ENCODE results near the gene GNAQ. TPM values are rescaled to one million over a fixed set of nuclear protein-coding genes. Genes with fewer than 3 reads are reported as not detected.

Gene GNAQ
- total and polyA plus RNA-seq, 2 donors (not counting 1 experiment from before 2014, with no cell fraction given), result 0.60 to 1.4 TPM

DNA sequence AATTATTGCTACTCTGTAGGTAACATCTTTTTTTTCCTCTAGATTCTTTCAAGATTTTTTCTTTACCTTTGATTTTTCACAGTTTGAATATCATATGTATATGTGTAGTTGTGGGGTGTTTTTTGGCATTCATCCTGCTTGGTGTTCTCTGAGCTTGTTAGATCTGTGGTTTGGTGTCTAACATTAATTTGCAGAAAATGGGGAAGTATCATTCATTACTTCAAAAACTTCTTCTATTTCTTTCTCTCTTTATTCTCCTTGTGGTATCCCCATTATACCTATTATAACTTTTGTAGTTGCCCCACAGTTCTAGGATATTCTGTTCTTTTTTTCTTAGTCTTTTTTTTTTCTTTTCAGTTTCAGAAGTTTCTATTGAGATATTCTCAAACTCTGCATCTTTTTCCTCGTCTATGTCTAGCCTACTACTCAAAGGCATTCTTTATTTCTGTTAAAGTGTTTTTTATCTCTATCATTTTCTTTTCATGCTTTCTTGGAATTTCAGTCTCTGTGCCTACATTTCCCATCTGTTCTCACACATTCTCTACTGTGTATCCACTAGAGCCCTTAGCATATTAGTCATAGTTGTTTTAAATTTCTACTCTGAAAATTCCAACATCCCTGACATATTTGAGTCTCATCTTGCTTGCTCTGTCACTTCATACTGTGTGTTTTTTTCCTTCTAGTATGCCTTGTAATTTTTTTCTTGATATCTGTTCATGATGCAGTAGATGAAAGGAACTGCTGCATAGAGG is 323.4 kb downstream of the GNAQ start:
- DNase-seq (no peak), ATAC-seq (ENCODE audit: low read depth) (no peak)
- Histone ChIP-seq H4K20me1 (ENCODE audit: control insufficient read depth, insufficient read depth, low read length, poor library complexity, severe bottlenecking) (no peaks in the 10 kb centered on the region), H3K27ac (ENCODE audit: low read length in 2 of 2) (no peak overlapping the region), H3K9me3 (ENCODE audit: control extremely low read depth in 1 of 3, control insufficient read depth in 2 of 3, insufficient read depth in 1 of 3, low read length in 2 of 3) (peaks cover 0 to 5% (median 4%) of the 10 kb centered on the region in 3 donors), H2AFZ (ENCODE audit: insufficient read depth, low read depth, low read length, poor library complexity, severe bottlenecking) (no peak overlapping the region), H3K4me1 (ENCODE audit: control insufficient read depth in 2 of 2, insufficient read depth in 2 of 2, low read length in 2 of 2) (peaks cover 12 to 14% of the 10 kb centered on the region in 2 donors), H3K27me3 (replicated peaks in 1 of 4; ENCODE audit: control extremely low read depth in 1 of 4, control insufficient read depth in 3 of 4, insufficient read depth in 4 of 4, low read length in 3 of 4) (no peaks in the 10 kb centered on the region), H3K36me3 (replicated peaks in 1 of 2; ENCODE audit: control extremely low read depth in 1 of 2, control insufficient read depth in 1 of 2, extremely low read depth in 1 of 2, insufficient read depth in 2 of 2, low read length in 1 of 2) (no peaks in the 10 kb centered on the region), H3K4me2 (replicated peaks; ENCODE audit: low read depth, low read length, poor library complexity, severe bottlenecking) (no peak overlapping the region), H3K4me3 (ENCODE audit: control extremely low read depth in 1 of 5, extremely low read depth in 1 of 5, insufficient read depth in 1 of 5, low read depth in 2 of 5, low read length in 4 of 5) (no peak overlapping the region), H3K79me2 (ENCODE audit: control insufficient read depth, insufficient read depth, low read length) (no peaks in the 10 kb centered on the region), H3K9ac (ENCODE audit: low read length) (no peak overlapping the region)
- ChIA-PET POLR2A (no interaction called here), CTCF (interaction anchor here (0.7 kb wide), 1 partner anchor 232 kb away, joined by 3 read pairs; no protein-coding TSS in a partner anchor)
- TF ChIP-seq, protein P1, sequence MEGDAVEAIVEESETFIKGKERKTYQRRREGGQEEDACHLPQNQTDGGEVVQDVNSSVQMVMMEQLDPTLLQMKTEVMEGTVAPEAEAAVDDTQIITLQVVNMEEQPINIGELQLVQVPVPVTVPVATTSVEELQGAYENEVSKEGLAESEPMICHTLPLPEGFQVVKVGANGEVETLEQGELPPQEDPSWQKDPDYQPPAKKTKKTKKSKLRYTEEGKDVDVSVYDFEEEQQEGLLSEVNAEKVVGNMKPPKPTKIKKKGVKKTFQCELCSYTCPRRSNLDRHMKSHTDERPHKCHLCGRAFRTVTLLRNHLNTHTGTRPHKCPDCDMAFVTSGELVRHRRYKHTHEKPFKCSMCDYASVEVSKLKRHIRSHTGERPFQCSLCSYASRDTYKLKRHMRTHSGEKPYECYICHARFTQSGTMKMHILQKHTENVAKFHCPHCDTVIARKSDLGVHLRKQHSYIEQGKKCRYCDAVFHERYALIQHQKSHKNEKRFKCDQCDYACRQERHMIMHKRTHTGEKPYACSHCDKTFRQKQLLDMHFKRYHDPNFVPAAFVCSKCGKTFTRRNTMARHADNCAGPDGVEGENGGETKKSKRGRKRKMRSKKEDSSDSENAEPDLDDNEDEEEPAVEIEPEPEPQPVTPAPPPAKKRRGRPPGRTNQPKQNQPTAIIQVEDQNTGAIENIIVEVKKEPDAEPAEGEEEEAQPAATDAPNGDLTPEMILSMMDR (IDR thresholded peaks at IDR 0.05), result no peak
- TF ChIP-seq EZH2 (IDR thresholded peaks at IDR 0.05; ENCODE audit: borderline replicate concordance, insufficient read depth, low read depth, low read length, poor library complexity, severe bottlenecking), result no peak
- intact Hi-C loops (cut with micrococcal nuclease), result no loop called here
- no peak overlapping the region for H3K4me3 Mint-ChIP-seq
- peaks cover 15% of the 10 kb centered on the region for H3K4me1 Mint-ChIP-seq
- WGBS (ENCODE audit: insufficient coverage), result no CpG with 5 or more reads among the region's 1 CpG
- no peak overlapping the region for H3K27ac Mint-ChIP-seq
- peaks cover 3% of the 10 kb centered on the region for H3K27me3 Mint-ChIP-seq
- no peaks in the 10 kb centered on the region for H3K9me3 Mint-ChIP-seq (ENCODE audit: insufficient read depth)

DNA sequence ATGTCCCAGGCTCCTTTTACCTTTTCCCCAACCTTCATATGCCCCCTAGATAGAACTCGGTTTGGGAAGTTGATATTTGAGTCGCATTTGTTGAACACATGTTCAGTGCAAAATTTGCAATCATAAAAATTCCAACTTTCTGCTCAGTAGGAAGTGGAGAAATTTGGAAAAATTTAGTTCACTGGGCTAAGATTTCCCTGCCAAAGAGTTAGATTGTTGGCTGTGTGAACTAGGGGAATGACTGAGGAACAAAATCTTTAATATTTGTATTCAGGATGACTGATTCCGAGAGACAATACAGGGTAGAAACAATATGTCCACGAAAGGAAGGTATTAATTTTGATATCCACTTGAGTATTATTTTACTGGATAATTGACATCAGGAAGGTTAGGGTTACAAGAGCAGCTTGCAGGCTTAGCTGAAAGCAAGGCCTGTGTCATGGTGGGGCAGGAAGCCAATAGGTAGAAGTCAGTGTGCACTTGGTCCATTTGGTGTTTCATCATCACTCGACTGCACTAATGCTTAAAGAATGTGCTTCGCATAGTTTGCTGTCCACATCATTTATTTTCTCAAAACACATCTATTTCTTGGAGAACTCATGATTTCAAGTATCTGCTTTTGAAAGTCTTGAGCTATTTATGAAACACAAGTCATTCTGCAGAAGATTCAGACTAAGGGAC is 324.1 kb downstream of the GNAQ start:
- Histone ChIP-seq H3K9me3 (ENCODE audit: control extremely low read depth in 1 of 3, control insufficient read depth in 2 of 3, insufficient read depth in 1 of 3, low read length in 2 of 3) (peaks cover 0 to 5% (median 4%) of the 10 kb centered on the region in 3 donors), H3K9ac (ENCODE audit: low read length) (no peak overlapping the region), H2AFZ (ENCODE audit: insufficient read depth, low read depth, low read length, poor library complexity, severe bottlenecking) (no peak overlapping the region), H3K4me2 (replicated peaks; ENCODE audit: low read depth, low read length, poor library complexity, severe bottlenecking) (no peak overlapping the region), H3K27me3 (replicated peaks in 1 of 4; ENCODE audit: control extremely low read depth in 1 of 4, control insufficient read depth in 3 of 4, insufficient read depth in 4 of 4, low read length in 3 of 4) (no peaks in the 10 kb centered on the region), H3K79me2 (ENCODE audit: control insufficient read depth, insufficient read depth, low read length) (no peaks in the 10 kb centered on the region), H3K4me3 (ENCODE audit: control extremely low read depth in 1 of 5, extremely low read depth in 1 of 5, insufficient read depth in 1 of 5, low read depth in 2 of 5, low read length in 4 of 5) (no peak overlapping the region), H3K4me1 (ENCODE audit: control insufficient read depth in 2 of 2, insufficient read depth in 2 of 2, low read length in 2 of 2) (peaks cover 12 to 14% of the 10 kb centered on the region in 2 donors), H3K36me3 (replicated peaks in 1 of 2; ENCODE audit: control extremely low read depth in 1 of 2, control insufficient read depth in 1 of 2, extremely low read depth in 1 of 2, insufficient read depth in 2 of 2, low read length in 1 of 2) (no peaks in the 10 kb centered on the region), H4K20me1 (ENCODE audit: control insufficient read depth, insufficient read depth, low read length, poor library complexity, severe bottlenecking) (no peaks in the 10 kb centered on the region), H3K27ac (ENCODE audit: low read length in 2 of 2) (no peak overlapping the region)
- ChIA-PET POLR2A (no interaction called here), CTCF (interaction anchor here (0.7 kb wide), 1 partner anchor 233 kb away, joined by 3 read pairs; no protein-coding TSS in a partner anchor)
- WGBS (ENCODE audit: insufficient coverage), result 90% methylated on average over 2 of the region's 6 CpGs
- Mint-ChIP-seq H3K27me3 (peaks cover 3% of the 10 kb centered on the region), H3K4me3 (no peak overlapping the region), H3K4me1 (peaks cover 15% of the 10 kb centered on the region), H3K27ac (no peak overlapping the region), H3K9me3 (ENCODE audit: insufficient read depth) (no peaks in the 10 kb centered on the region)
- no peak for ATAC-seq (ENCODE audit: low read depth)
- TF ChIP-seq EZH2 (IDR thresholded peaks at IDR 0.05; ENCODE audit: borderline replicate concordance, insufficient read depth, low read depth, low read length, poor library complexity, severe bottlenecking), result no peak
- TF ChIP-seq, protein P1 (IDR thresholded peaks at IDR 0.05), result no peak
- intact Hi-C loops (cut with micrococcal nuclease), result no loop called here
- DNase-seq, result no peak

Measured in B cell (primary cell).